SK-N-MC (cell line): ENCODE results near the gene RASSF8.

Experiments used
- EZH2 ChIP-seq: fragments of 200-600 bp; sonication (generic); IDR thresholded peaks from one replicate; pipeline ENCODE4 v1.6.1; 2017; ENCODE audit warnings: antibody characterized with exemption
- POLR2AphosphoS5 ChIP-seq: IDR thresholded peaks from 2 replicates; pipeline ENCODE4 v1.6.1; 2012; ENCODE audit warnings: mild to moderate bottlenecking, low read depth, low read length, borderline replicate concordance

DNA sequence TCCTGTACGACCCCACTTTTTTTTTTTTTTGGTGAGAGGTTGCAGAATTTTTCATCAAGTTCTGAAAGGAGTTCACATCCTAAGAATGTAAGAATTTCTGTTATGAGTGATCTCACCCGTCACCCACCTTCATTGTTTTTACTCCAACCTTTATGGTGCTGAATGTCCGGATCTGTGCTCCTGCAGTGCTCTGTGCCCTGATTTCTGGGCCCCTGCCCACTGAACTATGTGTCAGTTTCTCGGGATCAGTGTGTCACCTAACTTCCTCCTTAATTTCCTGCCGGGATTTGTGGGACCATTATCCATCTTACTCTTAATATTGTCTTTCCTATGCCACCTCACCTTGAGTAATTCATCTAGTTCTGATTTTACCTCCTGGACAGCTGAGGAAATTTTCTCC lies 11.6 kb downstream of the RASSF8 start:
- TF ChIP-seq EZH2: no peak
- TF ChIP-seq POLR2AphosphoS5: no peak
